Measurements from ENCODE around the gene RAD51AP1. TPM values are rescaled to one million over a fixed set of nuclear protein-coding genes. Genes with fewer than 3 reads are reported as not detected.

RAD51AP1 gene
- total and polyA plus RNA-seq, 8 donors, result 7.5 to 41.3 (median 25.4) TPM

- no peak for ATAC-seq
- Histone ChIP-seq H3K27ac (no peak overlapping the region), H3K9me3 (no peaks in the 10 kb centered on the region), H3K27me3 (no peaks in the 10 kb centered on the region), H3K36me3 (peaks cover 0 to 44% of the 10 kb centered on the region in 2 donors), H3K4me1 (peaks cover 9 to 23% of the 10 kb centered on the region in 2 donors), H3K4me3 (no peak overlapping the region)
- no peak for DNase-seq
- intact Hi-C loops (cut with DNase I), result no loop called here
- TF ChIP-seq CTCF (IDR thresholded peaks at IDR 0.05), result no peak
These were observed 3.6 kb upstream of the RAD51AP1 start for GRCh38 chr12:4535092-4535491.

- no peak for DNase-seq
These were observed 2.8 kb upstream of the RAD51AP1 start for GRCh38 chr12:4535871-4536270.

GRCh38 chr12:4539167-4539870 is 629 bp downstream of the RAD51AP1 start:
- peaks cover 0 to 12% of the 10 kb centered on the region in 2 donors for H3K36me3 ChIP-seq
- H3K4me1 ChIP-seq, result peaks cover 9 to 28% of the 10 kb centered on the region in 2 donors
- ATAC-seq, result no peak
- intact Hi-C loops (cut with DNase I), result no loop called here
- H3K9me3 ChIP-seq, result no peaks in the 10 kb centered on the region
- peak overlapping the region; percentile 81 to 84 for H3K4me3 ChIP-seq
- no peak for DNase-seq
- no peaks in the 10 kb centered on the region for H3K27me3 ChIP-seq
- no peak for TF ChIP-seq CTCF (IDR thresholded peaks at IDR 0.05)
- H3K27ac ChIP-seq, result peak overlapping the region in 1 of 2 donors; percentile 94

More at GRCh38 chr12:4535871-4536270, 2.8 kb upstream of the RAD51AP1 start:
- peaks cover 9 to 28% of the 10 kb centered on the region in 2 donors for H3K4me1 ChIP-seq
- no peaks in the 10 kb centered on the region for H3K9me3 ChIP-seq
- no peak for ATAC-seq
- H3K36me3 ChIP-seq, result peaks cover 0 to 44% of the 10 kb centered on the region in 2 donors
- no peak overlapping the region for H3K27ac ChIP-seq
- intact Hi-C loops (cut with DNase I), result no loop called here
- no peak for TF ChIP-seq CTCF (IDR thresholded peaks at IDR 0.05)
- no peak overlapping the region for H3K4me3 ChIP-seq
- H3K27me3 ChIP-seq, result no peaks in the 10 kb centered on the region

- intact Hi-C loops (cut with DNase I), result no loop called here
These were observed 1.5 kb downstream of the RAD51AP1 start for GRCh38 chr12:4540170-4540569.

More at GRCh38 chr12:4540170-4540569, 1.5 kb downstream of the RAD51AP1 start:
- H3K9me3 ChIP-seq, result no peaks in the 10 kb centered on the region
- ATAC-seq, result no peak
- H3K36me3 ChIP-seq, result peaks cover 0 to 7% of the 10 kb centered on the region in 2 donors
- no peaks in the 10 kb centered on the region for H3K27me3 ChIP-seq
- H3K4me3 ChIP-seq, result no peak overlapping the region
- H3K27ac ChIP-seq, result no peak overlapping the region
- TF ChIP-seq CTCF (IDR thresholded peaks at IDR 0.05), result no peak
- DNase-seq, result no peak
- peaks cover 9 to 28% of the 10 kb centered on the region in 2 donors for H3K4me1 ChIP-seq
